ENCODE measurements around the gene SZRD1. TPM values are rescaled to one million over a fixed set of nuclear protein-coding genes. Genes with fewer than 3 reads are reported as not detected.

SZRD1 gene
- total and polyA plus RNA-seq, 2 donors (not counting 3 experiments of a cell fraction or from before 2014, with no cell fraction given): 162 to 164 TPM

DNA sequence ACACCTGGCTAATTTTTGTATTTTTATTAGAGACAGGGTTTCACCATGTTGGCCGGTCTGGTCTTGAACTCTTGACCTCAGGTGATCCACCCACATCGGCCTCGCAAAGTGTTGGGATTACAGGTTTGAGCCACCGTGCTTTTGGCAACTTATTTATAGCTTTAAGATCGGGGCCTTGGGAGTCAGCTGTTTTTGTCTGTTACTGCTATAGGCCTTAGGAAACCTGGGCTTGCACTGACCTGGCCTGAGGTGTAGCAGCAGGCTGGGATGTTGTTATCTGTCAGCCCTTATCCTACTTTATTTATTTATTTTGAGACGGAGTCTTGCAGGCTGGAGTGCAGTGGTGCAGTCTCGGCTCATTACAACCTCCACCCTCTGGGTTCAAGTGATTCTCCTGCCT is 11.4 kb downstream of the SZRD1 start:
- Histone ChIP-seq H3K79me2 (ENCODE audit: control insufficient read depth, insufficient read depth, low read length) (peaks cover 99% of the 10 kb centered on the region), H3K27ac (ENCODE audit: insufficient read depth, low read depth, low read length) (no peak overlapping the region), H3K9ac (replicated peaks; ENCODE audit: extremely low read depth, insufficient read depth, low read length) (no peak overlapping the region), H3K4me3 (replicated peaks in 1 of 3; ENCODE audit: insufficient read depth in 1 of 3, low read depth in 1 of 3, low read length in 3 of 3) (no peak overlapping the region), H3K4me1 (ENCODE audit: control insufficient read depth, extremely low read depth, insufficient read depth, low read length) (peaks cover 42% of the 10 kb centered on the region), H2AFZ (ENCODE audit: low read depth, low read length) (no peak overlapping the region), H3K9me3 (replicated peaks; ENCODE audit: control insufficient read depth, insufficient read depth, low read length) (no peaks in the 10 kb centered on the region), H3K9me1 (replicated peaks; ENCODE audit: control insufficient read depth, extremely low read depth, insufficient read depth, low read length) (no peaks in the 10 kb centered on the region), H4K20me1 (replicated peaks; ENCODE audit: control insufficient read depth, extremely low read depth, insufficient read depth, low read length) (no peaks in the 10 kb centered on the region), H3K4me2 (ENCODE audit: insufficient read depth, low read length) (no peak overlapping the region), H3K36me3 (ENCODE audit: control insufficient read depth in 2 of 2, extremely low read depth in 1 of 2, insufficient read depth in 2 of 2, low read length in 2 of 2) (no peaks in the 10 kb centered on the region), H3K27me3 (ENCODE audit: control insufficient read depth in 2 of 2, insufficient read depth in 2 of 2, low read length in 2 of 2) (no peaks in the 10 kb centered on the region)
- no peak for DNase-seq (ENCODE audit: low read depth, low spot score)
- ChIA-PET CTCF (interaction anchor here (1.1 kb wide), 1 partner anchor 15 kb away, joined by 4 read pairs; no protein-coding TSS in a partner anchor), POLR2A (no interaction called here)
- BruUV-seq (replicated peaks): no TSS peak
- TF ChIP-seq POLR2A (IDR thresholded peaks at IDR 0.05; ENCODE audit: low read depth, low read length) (no peak), GATA2 (IDR thresholded peaks at IDR 0.05; ENCODE audit: insufficient read depth, insufficient read length, low read depth, low read length) (no peak), EZH2 (IDR thresholded peaks at IDR 0.05; ENCODE audit: borderline replicate concordance, low read depth, low read length, severe bottlenecking) (no peak), FOS (IDR thresholded peaks at IDR 0.05; ENCODE audit: borderline replicate concordance, insufficient read depth, low read length) (no peak), JUN (IDR thresholded peaks at IDR 0.05; ENCODE audit: borderline replicate concordance, insufficient read depth, insufficient read length, low read depth) (no peak), MYC (IDR thresholded peaks at IDR 0.05; ENCODE audit: low read depth, low read length) (no peak), POLR2AphosphoS5 (IDR thresholded peaks at IDR 0.05; ENCODE audit: insufficient read depth, low read depth, low read length) (no peak)
- TF ChIP-seq, protein P1, sequence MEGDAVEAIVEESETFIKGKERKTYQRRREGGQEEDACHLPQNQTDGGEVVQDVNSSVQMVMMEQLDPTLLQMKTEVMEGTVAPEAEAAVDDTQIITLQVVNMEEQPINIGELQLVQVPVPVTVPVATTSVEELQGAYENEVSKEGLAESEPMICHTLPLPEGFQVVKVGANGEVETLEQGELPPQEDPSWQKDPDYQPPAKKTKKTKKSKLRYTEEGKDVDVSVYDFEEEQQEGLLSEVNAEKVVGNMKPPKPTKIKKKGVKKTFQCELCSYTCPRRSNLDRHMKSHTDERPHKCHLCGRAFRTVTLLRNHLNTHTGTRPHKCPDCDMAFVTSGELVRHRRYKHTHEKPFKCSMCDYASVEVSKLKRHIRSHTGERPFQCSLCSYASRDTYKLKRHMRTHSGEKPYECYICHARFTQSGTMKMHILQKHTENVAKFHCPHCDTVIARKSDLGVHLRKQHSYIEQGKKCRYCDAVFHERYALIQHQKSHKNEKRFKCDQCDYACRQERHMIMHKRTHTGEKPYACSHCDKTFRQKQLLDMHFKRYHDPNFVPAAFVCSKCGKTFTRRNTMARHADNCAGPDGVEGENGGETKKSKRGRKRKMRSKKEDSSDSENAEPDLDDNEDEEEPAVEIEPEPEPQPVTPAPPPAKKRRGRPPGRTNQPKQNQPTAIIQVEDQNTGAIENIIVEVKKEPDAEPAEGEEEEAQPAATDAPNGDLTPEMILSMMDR (IDR thresholded peaks at IDR 0.05; ENCODE audit: extremely low read depth in 1 of 2, insufficient read depth in 1 of 2, low read depth in 1 of 2, low read length in 2 of 2): no peak
- TF ChIP-seq, protein P2, sequence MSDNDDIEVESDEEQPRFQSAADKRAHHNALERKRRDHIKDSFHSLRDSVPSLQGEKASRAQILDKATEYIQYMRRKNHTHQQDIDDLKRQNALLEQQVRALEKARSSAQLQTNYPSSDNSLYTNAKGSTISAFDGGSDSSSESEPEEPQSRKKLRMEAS (IDR thresholded peaks at IDR 0.05; ENCODE audit: insufficient read depth, insufficient read length): no peak
- no peak for FAIRE-seq
- intact Hi-C loops (cut with micrococcal nuclease) (no loop called here), dilution Hi-C loops (cut with MboI; ENCODE audit: extremely low pct_ligation_motif_present, low sequenced_read_pairs) (no loop called here)

All from endothelial cell of umbilical vein (primary cell).